DMS53 treated with DMSO at 0.1 percent for 48 hours (cell line): ENCODE data around the gene CXCR3.
A peak's percentile ranks its signal among the peaks of the same experiment; 100 is the strongest.

Experiments used
- DNase-seq: peaks from one replicate; lab custom pipeline; 2025; ENCODE audit not compliant: unreplicated experiment; lab: John Stamatoyannopoulos, UW

Gene CXCR3

GRCh38 chrX:71637253-71637618 is 18.9 kb upstream of the CXCR3 start:
- no peak for DNase-seq

DNA sequence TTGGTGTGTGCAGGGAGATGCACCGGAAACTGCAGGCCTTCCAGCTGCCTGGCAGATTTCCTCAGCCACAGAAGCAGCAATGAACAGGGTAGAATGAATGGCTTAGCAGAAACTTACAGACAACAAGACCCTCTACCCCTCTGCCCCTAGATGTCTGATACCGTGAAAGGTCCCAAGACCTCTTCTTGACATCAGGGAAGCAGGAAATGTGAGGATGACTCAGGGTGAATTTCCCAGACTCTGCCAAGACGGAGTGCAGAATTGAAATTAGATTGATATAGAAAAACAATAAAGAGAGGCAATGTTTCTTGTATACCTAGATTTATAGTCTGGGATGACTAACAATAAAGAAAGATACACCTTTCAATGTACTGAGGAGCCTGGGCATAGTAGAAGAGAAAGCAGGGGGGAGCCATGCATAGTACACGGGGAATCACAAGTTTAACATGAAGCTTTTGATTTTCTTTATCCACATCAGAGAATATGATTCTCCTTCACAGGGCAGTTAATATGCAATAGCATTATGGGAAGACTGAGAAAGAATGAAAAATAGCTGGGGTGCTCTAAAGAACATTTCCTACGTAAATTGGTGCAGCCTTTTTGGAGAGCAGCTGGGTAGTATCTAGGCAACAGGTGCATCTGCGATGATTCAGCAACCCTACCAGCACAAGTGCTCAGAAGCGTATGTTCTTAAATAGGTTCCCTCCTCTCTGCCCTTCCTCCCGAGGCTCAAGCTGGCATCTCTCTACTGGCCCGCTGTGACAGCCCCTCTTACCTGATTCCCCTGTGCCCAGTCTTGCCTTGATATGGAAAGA is 18.3 kb upstream of the CXCR3 start:
- DNase-seq, result no peak

- DNase-seq, result no peak
Observed at GRCh38 chrX:71634366-71634765, 16.1 kb upstream of the CXCR3 start.

GRCh38 chrX:71632923-71633657 is 14.8 kb upstream of the CXCR3 start:
- DNase-seq, result no peak

- DNase-seq, result no peak
Observed at GRCh38 chrX:71629467-71629866, 11.2 kb upstream of the CXCR3 start.

- DNase-seq, result no peak
Observed at GRCh38 chrX:71627588-71628404, 9.5 kb upstream of the CXCR3 start.

- no peak for DNase-seq
Observed at GRCh38 chrX:71626576-71626975, 8.3 kb upstream of the CXCR3 start.

DNA sequence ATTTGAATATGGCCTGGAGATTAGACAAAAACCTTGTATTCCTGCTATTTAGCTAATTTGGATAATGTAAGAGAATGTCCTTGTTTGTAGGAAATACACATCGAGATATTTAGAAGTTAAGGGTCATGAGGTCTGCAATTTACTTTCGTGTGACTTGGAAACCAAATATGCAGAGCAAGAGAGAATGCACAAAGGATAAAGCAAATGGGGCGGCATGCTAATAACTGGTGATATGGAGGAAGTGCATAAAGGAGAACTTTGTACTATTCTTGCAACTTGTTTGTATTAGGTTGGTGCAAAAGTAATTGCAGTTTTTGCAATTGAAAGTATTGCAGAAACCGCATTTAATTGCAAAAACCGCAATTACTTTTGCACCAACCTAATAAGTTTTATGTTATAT is 7.2 kb upstream of the CXCR3 start:
- DNase-seq, result no peak

DNA sequence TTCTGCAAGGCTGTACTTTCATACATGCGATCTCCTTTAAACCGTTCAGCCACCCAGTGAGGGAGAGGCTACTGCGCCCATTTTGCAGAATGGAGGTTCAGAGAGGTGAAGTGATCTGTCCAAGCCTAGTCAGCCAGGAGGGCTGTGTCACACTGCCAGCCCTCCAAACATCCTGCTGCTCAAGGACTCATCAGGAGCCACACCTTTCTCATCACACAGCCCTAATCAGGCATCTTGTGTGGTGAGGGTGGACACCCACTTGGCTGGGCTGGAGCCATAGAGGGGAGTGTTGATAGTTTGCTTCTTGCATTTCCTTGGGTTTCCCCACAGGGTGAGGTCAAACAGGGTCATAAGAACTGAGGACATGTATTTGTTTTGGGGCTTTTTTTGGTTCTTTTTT is 5.4 kb upstream of the CXCR3 start:
- DNase-seq, result no peak

GRCh38 chrX:71622576-71623450 is 4.5 kb upstream of the CXCR3 start:
- peak; percentile 77 for DNase-seq

DNA sequence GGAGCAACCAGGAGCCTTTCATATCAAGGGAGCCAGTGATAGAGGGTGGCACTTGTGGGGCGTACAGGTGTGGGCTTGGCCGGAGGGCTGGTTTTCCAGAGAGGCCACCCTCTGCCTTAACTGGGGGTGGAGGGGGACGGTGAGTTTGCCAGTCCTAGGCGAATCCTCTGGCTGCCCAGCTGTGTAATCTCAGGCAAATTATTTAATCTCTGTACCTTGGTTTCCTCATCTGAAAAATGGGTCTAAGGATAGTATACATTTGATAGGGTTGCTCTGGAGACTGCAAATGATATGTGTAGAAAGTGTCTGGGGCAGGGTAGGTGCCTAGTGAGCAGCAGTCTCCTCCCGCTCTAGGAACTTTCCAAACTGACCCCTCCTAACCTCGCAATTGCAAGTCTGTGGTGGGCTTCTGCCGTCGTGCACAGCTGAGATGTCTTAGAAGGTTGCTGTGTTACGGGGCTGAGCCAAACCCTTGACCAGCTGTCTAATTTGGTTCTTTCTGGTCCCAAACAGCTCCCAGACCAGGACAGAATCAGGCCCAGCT is 3.8 kb upstream of the CXCR3 start:
- DNase-seq, result no peak

DNA sequence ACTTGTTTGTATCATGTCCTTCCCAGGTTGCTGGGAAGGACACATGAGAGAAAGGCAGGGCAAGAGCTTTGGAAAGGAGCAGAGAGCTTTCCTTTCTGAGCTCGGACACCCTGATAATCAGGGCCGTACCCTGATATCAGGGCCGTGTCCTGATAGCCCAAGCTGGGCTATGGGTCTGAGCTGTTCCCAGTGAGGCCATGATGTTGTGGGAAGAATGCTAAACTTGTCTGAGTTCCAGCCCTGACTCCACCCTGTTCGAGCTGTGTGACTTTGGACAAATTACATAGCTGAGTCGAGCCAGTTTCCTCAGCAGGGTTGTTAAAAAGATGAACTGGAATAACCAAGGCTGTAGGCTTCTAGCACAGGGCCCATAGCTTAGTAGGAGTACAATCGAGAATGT is 3.3 kb upstream of the CXCR3 start:
- DNase-seq, result no peak

DNA sequence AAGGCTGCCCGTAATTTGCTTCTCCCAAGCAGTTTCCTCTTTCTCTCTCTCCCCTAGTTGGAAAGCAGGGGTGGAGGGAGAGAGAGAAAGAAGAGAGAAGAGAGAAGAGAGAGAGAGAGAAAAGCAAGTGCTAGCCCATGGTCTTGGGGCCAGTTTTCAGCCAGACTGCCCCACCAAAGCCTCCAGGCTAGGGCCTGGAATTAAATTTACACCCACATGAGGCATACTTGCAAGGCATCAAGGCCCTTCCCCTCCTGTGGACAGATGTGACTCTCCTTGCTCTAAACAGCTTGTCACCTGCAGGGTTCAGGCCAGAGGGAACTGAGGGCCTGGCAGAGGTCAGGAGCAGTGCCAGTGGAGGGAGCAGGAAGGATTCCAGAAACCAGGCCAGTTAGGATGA is 1.7 kb upstream of the CXCR3 start:
- DNase-seq, result no peak

GRCh38 chrX:71619193-71619592 is 882 bp upstream of the CXCR3 start:
- no peak for DNase-seq

DNA sequence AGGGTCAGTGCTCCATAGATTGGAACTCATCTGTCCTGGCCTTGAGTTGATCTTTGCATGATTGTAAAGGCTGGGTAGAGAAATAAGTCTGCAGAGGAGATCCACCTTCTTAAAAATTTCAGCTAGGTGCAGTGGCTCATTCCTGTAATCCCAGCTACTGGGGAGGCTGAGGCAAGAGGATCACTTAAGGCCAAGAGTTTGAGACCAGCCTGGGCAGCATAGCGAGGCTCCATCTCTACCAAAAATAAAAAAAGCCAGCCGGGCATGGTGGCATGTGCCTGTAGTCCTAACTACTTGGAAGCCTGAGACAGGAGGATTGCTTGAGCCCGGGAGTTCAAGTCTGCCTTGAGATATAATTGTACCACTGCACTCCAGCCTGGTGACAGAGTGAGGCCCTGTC is 476 bp upstream of the CXCR3 start:
- DNase-seq, result no peak

DNA sequence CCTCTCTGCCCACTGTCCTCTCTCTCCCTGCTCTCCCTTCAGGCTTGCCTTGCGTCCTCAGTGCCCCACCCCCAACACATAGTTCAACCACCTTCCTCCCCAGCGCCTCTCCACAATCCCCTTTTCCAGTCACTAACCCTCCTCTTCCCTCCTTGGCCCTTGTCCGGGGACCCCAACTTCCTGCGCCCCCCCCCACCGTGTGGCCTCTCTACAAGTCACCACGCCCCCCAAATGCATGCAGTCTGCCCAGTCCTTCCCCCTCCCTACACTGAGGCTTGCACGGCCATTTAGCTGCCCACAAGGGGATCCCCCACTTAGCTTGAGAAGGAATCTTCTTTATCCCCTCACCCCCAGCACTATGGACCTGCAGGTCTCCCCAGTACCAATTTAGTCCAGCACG is 569 bp downstream of the CXCR3 start:
- DNase-seq, result no peak

GRCh38 chrX:71616672-71617529 is 1.4 kb downstream of the CXCR3 start:
- no peak for DNase-seq

DNA sequence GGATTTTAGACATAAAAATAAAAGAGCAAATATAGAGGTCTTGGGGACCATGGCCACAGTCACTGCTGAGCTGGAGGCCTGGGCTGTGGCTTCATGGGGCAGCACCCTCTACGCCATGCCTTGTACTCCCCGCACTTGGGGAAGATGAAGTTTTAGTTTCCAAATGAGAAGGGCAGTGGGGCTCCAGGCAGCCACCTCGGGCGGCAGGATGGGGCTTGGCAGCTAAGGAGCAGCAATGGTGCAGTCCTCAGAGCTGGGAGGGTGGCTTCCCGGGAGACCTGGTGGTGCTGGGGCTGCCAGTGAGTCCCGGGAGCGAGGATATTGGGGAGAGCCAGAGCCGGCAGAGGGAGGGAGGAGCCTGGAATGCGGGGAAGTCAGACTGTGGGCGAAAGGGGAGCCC is 2.4 kb downstream of the CXCR3 start:
- DNase-seq, result no peak

DNA sequence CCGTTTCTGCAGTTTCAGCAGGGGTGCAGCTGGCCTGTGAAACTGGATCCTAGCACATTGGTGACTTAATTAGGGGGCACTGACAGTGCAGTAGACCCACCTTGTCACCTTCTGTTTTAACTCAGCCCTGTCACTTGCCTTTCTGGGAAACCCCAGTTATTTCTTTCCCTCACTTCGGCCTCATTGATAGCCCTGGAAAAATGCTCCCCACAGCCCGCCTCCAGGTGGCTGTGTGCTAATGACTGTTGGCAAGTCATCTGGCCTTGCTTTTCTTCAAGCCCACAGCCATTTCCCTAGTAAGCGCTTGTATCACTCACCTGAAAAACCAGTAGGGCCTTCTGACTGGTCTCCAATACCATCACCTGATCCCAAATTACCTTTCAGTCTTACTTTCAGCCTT is 3.3 kb downstream of the CXCR3 start:
- DNase-seq, result no peak

DNA sequence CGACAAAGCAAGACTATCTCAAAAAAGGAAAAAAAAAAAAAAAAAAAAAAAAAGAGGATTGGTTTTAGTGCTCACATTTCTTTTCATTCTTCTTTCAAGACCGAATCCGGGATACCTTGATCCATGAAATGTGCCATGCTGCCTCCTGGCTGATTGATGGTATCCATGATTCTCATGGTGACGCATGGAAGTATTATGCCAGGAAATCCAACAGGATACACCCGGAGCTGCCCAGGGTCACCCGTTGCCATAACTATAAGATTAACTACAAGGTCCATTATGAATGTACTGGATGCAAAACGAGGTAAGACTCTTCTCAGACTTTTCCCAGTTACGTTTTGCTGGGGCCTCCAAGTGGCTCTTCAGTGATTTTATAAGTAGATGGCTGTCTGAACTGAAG is 6.1 kb downstream of the CXCR3 start:
- DNase-seq, result no peak
